Heart left ventricle (tissue), 16 donors: ENCODE data around the gene DDX56. TPM values are rescaled to one million over a fixed set of nuclear protein-coding genes. Genes with fewer than 3 reads are reported as not detected.
"Not testable (repeated sequence)": the region's sequence is repeated elsewhere in the genome, so short reads cannot be mapped to it uniquely, and the experiment has no call there.

Source experiments
- ATAC-seq, 4 donors: fragments of 200-7000 bp; cut with Tn5 transposase; one replicate each; pipeline ENCODE4 v1.9.1; 2020 to 2022; ENCODE audit warnings: moderate library complexity in 4 of 4, mild to moderate bottlenecking in 3 of 4, moderate number of reproducible peaks in 1 of 4
- DNase-seq, 5 donors: peaks; one replicate each; pipeline ENCODE4 v3.0.0-alpha.2; 2020
- H3K27ac ChIP-seq, 12 donors: fragments of 200-600 bp; sonication (generic) in 4 of 12; one replicate each; pipeline versions ENCODE4 v1.5.0 to v1.8.0; 2016 to 2022; ENCODE audit warnings: mild to moderate bottlenecking in 2 of 12
- H3K27me3 ChIP-seq, 9 donors: fragments of 200-600 bp; sonication (generic) in 2 of 9; one replicate each; pipeline versions ENCODE4 v1.5.1 to v1.8.0; 2016 to 2022; ENCODE audit warnings: mild to moderate bottlenecking in 3 of 9
- H3K36me3 ChIP-seq, 9 donors: fragments of 200-600 bp; sonication (generic) in 2 of 9; one replicate each; pipeline versions ENCODE4 v1.5.0 to v1.8.0; 2018 to 2022; ENCODE audit warnings: mild to moderate bottlenecking in 2 of 9
- H3K4me1 ChIP-seq, 12 donors: fragments of 200-600 bp; sonication (generic) in 4 of 12; one replicate each; pipeline versions ENCODE4 v1.5.0 to v1.8.0; 2016 to 2022; ENCODE audit warnings: mild to moderate bottlenecking in 3 of 12
- H3K4me3 ChIP-seq, 12 donors: fragments of 200-600 bp; sonication (generic) in 4 of 12; one replicate each; pipeline versions ENCODE4 v1.5.0 to v1.8.0; 2017 to 2022; ENCODE audit warnings: mild to moderate bottlenecking in 9 of 12, moderate library complexity in 4 of 12
- H3K9me3 ChIP-seq, 12 donors: fragments of 200-600 bp; sonication (generic) in 4 of 12; one replicate each; pipeline versions ENCODE4 v1.5.0 to v1.8.0; 2016 to 2022; ENCODE audit warnings: mild to moderate bottlenecking in 1 of 12
- CTCF ChIP-seq, 12 donors: fragments of 200-600 bp; sonication (generic) in 4 of 12; IDR thresholded peaks; one replicate each; pipeline versions ENCODE4 v1.5.0 to v1.8.0; 2018 to 2022; ENCODE audit warnings: antibody characterized with exemption in 12 of 12, mild to moderate bottlenecking in 5 of 12
- POLR2A ChIP-seq, 2 donors: fragments of 450-650 bp; IDR thresholded peaks; one replicate each; pipeline ENCODE4 v1.6.1; 2017; ENCODE audit warnings: antibody characterized with exemption in 2 of 2, mild to moderate bottlenecking in 2 of 2, moderate library complexity in 2 of 2
- WGBS, 4 donors: extraction: QIAGEN DNeasy Blood & Tissue Kit in 2 of 4; methylation state at CpG; one replicate each; pipeline versions ENCODE4 v1.1.5 to v1.1.7; 2013 to 2018; 5-methylcytosine and 5-hydroxymethylcytosine counted together
- intact Hi-C, 10 donors: fragments of 100-400 bp; cut with DNase I; formaldehyde crosslinking; loops; one replicate each; pipeline versions ENCODE4 v1.11.1 to v1.14.2; 2022
- polyA plus RNA-seq, 2 donors: library from polyadenylated mRNA; stranded (reverse); fragments of 200-250 nt; gene quantifications; one replicate each; pipeline ENCODE4 v1.2.3, GENCODE V29; 2013
- total RNA-seq, 9 donors: library from RNA; depleted of rRNA in 2 of 9; stranded (reverse); fragments of >200 nt in 2 of 9; fragmentation: NEBNext Ultra II Directional in 3 of 9; extraction: Animal tissue kit (Norgen Biotek cat#: 25700) in 3 of 9; gene quantifications; one replicate each; pipeline versions ENCODE4 v1.1.0 to v1.2.4, GENCODE V29; 2016 to 2023
- donor health status: ischemic (EF 13 %, LVEDD 7.1; RV severe dilation, severe dysfunction).
- donor health status: healthy with polysubstance abuse.
- donor health status: DM: no; HTN: yes; CAD: no.
- donor health status: DM: no; HTN: no; CAD: no.
- donor health status: ischemic (EF 25% LVEDD 6.9; RV normal size, moderate dysfunction).
- donor health status: ischemic (EF 25% LVEDD 5.7; RV mildly dilated, moderate dysfunction).
- donor health status: healthy.
- donor health status: DM: yes; HTN: yes; CAD: no.
- donor health status: ischemic (EF 35%, LVEDD 5.7; RV mildly dilated, moderate dysfunction).
- donor health status: nonischemic (EF 11% LVEDD 7.7; RV severe dilation, severe dysfunction).
- donor health status: DM: yes; HTN: yes; CAD: no.
- donor health status: PGD.
- donor health status: ischemic (EF 29% LVEDD 5.4; RV normal size, mild dysfunction).
- donor health status: nonischemic (EF 23%, LVEDD 6.1; RV moderate dilation, normal function).

Gene DDX56
- total and polyA plus RNA-seq, 11 donors, result 19.4 to 43.4 (median 28.7) TPM

- WGBS, 4 donors, result 83 to 95% (median 90%) methylated on average over 2 of the region's 2 CpGs
- Histone ChIP-seq H3K9me3 (no peaks in the 10 kb centered on the region), H3K27ac (no peak overlapping the region), H3K36me3 (no peaks in the 10 kb centered on the region), H3K4me1 (peaks cover 0 to 33% (median 23%) of the 10 kb centered on the region in 12 donors), H3K27me3 (no peaks in the 10 kb centered on the region), H3K4me3 (no peak overlapping the region)
- DNase-seq (no peak), ATAC-seq (no peak)
- TF ChIP-seq CTCF (IDR thresholded peaks at IDR 0.05), result no peak
- TF ChIP-seq POLR2A (IDR thresholded peaks at IDR 0.05), result no peak
- intact Hi-C loops, result loop anchor here in 8 of 10 donors (5.0 to 10.0 kb wide), 7 partner anchors 37 to 242 kb away; partner anchors contain the start of genes H2AZ2 (in 2 of the 8) and ZMIZ2 (in 2 of the 8)
These were observed 31.2 kb upstream of the DDX56 start for GRCh38 chr7:44604941-44605340.

- Histone ChIP-seq H3K9me3 (no peaks in the 10 kb centered on the region), H3K4me3 (no peak overlapping the region), H3K27me3 (no peaks in the 10 kb centered on the region), H3K36me3 (no peaks in the 10 kb centered on the region), H3K4me1 (peaks cover 0 to 21% (median 16%) of the 10 kb centered on the region in 12 donors), H3K27ac (no peak overlapping the region)
- DNase-seq, result no peak
- ATAC-seq, result no peak
- TF ChIP-seq CTCF (IDR thresholded peaks at IDR 0.05), result no peak
- TF ChIP-seq POLR2A (IDR thresholded peaks at IDR 0.05), result no peak
- intact Hi-C loops, result loop anchor here in 3 of 10 donors (5.0 to 10.0 kb wide), 2 partner anchors 139 to 142 kb away; partner anchors contain the start of gene ZMIZ2 (in 2 of the 3)
- 79 to 81% (median 80%) methylated on average over 6 of the region's 6 CpGs for WGBS, 4 donors
These were observed 29.5 kb upstream of the DDX56 start for GRCh38 chr7:44603193-44603592.

GRCh38 chr7:44602576-44602910, 28.8 kb upstream of the DDX56 start:
- ATAC-seq (no peak), DNase-seq (no peak)
- Histone ChIP-seq H3K36me3 (no peaks in the 10 kb centered on the region), H3K4me1 (peaks cover 0 to 14% (median 9%) of the 10 kb centered on the region in 12 donors), H3K4me3 (no peak overlapping the region), H3K9me3 (no peaks in the 10 kb centered on the region), H3K27ac (no peak overlapping the region), H3K27me3 (no peaks in the 10 kb centered on the region)
- WGBS, 4 donors, result 50 to 80% (median 75%) methylated on average over 1 of the region's 1 CpG
- intact Hi-C loops, result loop anchor here in 3 of 10 donors (5.0 to 10.0 kb wide), 2 partner anchors 140 to 142 kb away; partner anchors contain the start of gene ZMIZ2 (in 2 of the 3)
- TF ChIP-seq POLR2A (IDR thresholded peaks at IDR 0.05), result no peak
- TF ChIP-seq CTCF (IDR thresholded peaks at IDR 0.05), result no peak

GRCh38 chr7:44599222-44599621, 25.5 kb upstream of the DDX56 start:
- Histone ChIP-seq H3K27ac (no peak overlapping the region), H3K36me3 (no peaks in the 10 kb centered on the region), H3K27me3 (no peaks in the 10 kb centered on the region), H3K9me3 (no peaks in the 10 kb centered on the region), H3K4me3 (no peak overlapping the region), H3K4me1 (peaks cover 0 to 16% (median 3%) of the 10 kb centered on the region in 12 donors)
- TF ChIP-seq CTCF (IDR thresholded peaks at IDR 0.05), result no peak
- no peak for TF ChIP-seq POLR2A (IDR thresholded peaks at IDR 0.05)
- no peak for DNase-seq
- no peak for ATAC-seq
- WGBS, 4 donors, result 64 to 73% (median 65%) methylated on average over 3 of the region's 3 CpGs
- intact Hi-C loops, result loop anchor here in 2 of 10 donors (5.0 to 10.0 kb wide), 2 partner anchors 253 to 516 kb away; partner anchors contain the start of gene TBRG4 (in 1 of the 2)

- DNase-seq, H3K4me3 ChIP-seq, ATAC-seq, H3K27me3 ChIP-seq, H3K36me3 ChIP-seq, H3K27ac ChIP-seq, H3K9me3 ChIP-seq: not testable (repeated sequence)
- intact Hi-C loops, result loop anchor here in 2 of 10 donors (5.0 to 10.0 kb wide), 2 partner anchors 255 to 518 kb away; partner anchors contain the start of gene TBRG4 (in 1 of the 2)
- WGBS, 4 donors, result 91 to 93% (median 92%) methylated on average over 8 of the region's 8 CpGs
- H3K4me1 ChIP-seq, result peaks cover 0 to 16% (median 3%) of the 10 kb centered on the region in 12 donors
These were observed 23.5 kb upstream of the DDX56 start for GRCh38 chr7:44597181-44597580.
